Erythroblast (primary cell): ENCODE data around the gene KCTD14.
"Not testable (repeated sequence)": the region's sequence is repeated elsewhere in the genome, so short reads cannot be mapped to it uniquely, and the experiment has no call there.

Experiments used
- GATA1 ChIP-seq: IDR thresholded peaks from 2 replicates; pipeline ENCODE4 v1.6.1; 2011; ENCODE audit warnings: low read depth, mild to moderate bottlenecking, control low read depth, low read length, moderate library complexity
- POLR2A ChIP-seq: IDR thresholded peaks from 2 replicates; pipeline ENCODE4 v1.6.1; 2011; ENCODE audit warnings: mild to moderate bottlenecking, low read length

DNA sequence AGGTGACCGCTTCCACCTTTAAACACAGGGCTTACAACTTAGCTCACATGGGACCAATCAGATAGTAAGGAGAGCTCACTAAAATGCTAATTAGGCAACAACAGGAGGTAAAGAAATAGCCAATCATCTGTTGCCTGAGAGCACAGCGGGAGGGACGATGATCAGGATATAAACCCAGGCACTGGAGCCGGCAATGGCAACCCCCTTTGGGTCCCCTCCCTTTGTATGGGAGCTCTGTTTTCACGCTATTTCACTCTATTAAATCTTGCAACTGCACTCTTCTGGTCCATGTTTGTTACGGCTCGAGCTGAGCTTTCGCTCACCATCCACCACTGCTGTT, 18.3 kb upstream of the KCTD14 start:
- not testable (repeated sequence) for TF ChIP-seq POLR2A, GATA1
